Left ventricle myocardium superior (tissue), 1 donor: ENCODE measurements around the gene PP2D1. TPM values are rescaled to one million over a fixed set of nuclear protein-coding genes. Genes with fewer than 3 reads are reported as not detected.
"Not testable (repeated sequence)": the region's sequence is repeated elsewhere in the genome, so short reads cannot be mapped to it uniquely, and the experiment has no call there.

Source experiments
- ATAC-seq: fragments of 200-7000 bp; cut with Tn5 transposase; one replicate; pipeline ENCODE4 v1.9.1; 2020; ENCODE audit warnings: mild to moderate bottlenecking, moderate library complexity
- DNase-seq: peaks from one replicate; pipeline ENCODE4 v3.0.0-alpha.2; 2020
- intact Hi-C: fragments of 100-400 bp; cut with micrococcal nuclease; formaldehyde crosslinking; loops from one replicate; pipeline ENCODE4 v1.11.0; 2022
- total RNA-seq: library from RNA; stranded (reverse); fragmentation: NEBNext Ultra II Directional; extraction: Animal tissue kit (Norgen Biotek cat#: 25700); gene quantifications from one replicate; pipeline ENCODE4 v1.2.1, GENCODE V29; 2021
- donor health status: DM: no; HTN: yes; CAD: no; lungs with severe emphysema.

The PP2D1 gene
- total RNA-seq, 1 donor from 2014 or later: not detected

DNA sequence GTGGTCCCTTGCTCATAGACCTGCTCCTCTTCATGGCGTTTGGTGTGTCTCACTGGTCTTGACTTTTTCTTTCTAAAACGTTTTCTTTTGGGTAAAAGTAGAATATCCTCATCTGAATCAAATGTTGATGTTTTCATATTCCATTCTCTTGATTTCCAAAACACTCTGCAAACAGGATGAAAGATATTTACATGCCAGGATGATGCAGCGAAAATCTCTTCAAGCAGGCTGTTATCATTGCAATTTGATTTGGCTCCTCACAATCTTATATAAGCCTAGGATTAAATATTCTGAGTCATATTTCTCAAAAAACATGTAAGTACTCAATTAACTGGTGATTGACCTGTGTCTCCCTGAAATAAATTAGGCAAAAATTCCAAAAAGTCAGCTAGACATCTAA lies 10.1 kb downstream of the PP2D1 start:
- ATAC-seq (no peak), DNase-seq (no peak)
- intact Hi-C loops: no loop called here

DNA sequence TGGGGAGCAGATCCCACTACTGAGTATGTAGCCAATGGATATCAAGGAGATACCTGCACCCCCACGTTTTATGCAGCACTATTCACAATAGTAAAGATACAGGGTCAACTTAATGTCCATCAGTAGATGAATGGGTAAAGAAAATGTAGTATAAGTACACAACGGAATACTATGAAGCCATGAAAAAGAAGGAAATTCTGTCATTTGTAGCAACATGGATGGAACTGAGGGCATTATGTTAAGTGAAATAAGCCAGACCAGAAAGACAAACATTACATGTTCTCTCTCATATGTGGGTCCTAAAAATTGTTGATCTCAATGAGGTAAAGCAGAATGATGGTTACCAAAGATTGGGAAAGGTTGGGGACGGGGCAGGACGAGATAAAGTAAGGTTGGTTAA lies 14.6 kb downstream of the PP2D1 start:
- ATAC-seq (no peak), DNase-seq (no peak)
- intact Hi-C loops: no loop called here

DNA sequence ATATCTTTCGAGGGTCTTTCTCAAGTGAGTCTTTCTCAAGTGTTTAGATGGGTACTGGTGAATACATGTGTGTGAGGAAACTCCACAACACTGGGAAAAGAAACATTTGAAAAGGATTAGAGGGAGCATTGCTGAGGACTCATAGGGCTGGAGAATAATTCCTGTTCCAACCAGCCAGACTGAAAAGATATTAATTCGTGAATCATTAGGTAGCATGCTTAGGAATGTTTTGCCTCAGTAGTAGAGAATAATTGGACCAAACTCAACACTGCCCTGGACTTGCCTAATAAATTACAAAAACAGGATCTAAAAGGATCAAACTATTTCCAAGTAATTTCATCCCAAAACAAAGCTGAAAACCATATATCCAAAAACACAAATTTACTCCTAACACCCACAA lies 17.3 kb downstream of the PP2D1 start:
- DNase-seq (no peak), ATAC-seq (no peak)
- intact Hi-C loops: no loop called here

DNA sequence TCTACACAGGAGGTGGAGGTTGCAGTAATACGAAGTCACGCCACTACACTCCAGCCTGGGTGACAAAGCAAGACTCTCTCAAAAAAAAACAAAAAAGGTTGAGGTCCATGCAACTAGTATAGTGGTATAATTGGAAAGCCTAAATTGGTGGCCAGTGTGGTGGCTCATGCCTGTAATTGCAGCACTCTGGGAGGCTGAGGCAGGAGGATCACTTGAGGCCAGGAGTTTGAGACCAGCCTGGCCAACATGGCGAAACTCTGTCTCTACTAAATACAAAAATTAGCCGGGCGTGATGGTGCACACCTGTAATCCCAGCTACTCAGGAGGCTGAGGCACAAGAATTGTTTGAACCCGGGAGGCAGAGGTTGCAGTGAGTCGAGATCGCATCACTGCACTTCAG lies 23.2 kb downstream of the PP2D1 start:
- ATAC-seq, intact Hi-C loops, DNase-seq: not testable (repeated sequence)

DNA sequence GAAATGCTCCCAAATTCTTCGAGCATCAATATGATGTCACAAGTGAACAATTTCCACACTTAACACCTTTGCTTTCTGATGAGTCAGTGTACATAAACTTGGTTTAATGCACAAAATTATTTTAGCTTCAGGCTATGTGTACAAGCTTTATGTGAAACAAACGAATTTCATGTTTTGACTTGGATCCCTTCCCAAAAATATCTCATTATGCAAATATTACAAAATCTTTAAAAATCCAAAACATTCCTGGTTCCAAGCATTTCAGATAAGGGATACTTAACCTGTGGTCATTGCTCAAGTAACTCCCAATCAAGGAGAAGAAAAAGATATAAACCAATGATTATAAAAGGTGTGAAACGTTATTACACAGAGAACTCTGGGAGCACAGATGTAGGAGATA lies 40.0 kb downstream of the PP2D1 start:
- DNase-seq (no peak), ATAC-seq (no peak)
- intact Hi-C loops: no loop called here

DNA sequence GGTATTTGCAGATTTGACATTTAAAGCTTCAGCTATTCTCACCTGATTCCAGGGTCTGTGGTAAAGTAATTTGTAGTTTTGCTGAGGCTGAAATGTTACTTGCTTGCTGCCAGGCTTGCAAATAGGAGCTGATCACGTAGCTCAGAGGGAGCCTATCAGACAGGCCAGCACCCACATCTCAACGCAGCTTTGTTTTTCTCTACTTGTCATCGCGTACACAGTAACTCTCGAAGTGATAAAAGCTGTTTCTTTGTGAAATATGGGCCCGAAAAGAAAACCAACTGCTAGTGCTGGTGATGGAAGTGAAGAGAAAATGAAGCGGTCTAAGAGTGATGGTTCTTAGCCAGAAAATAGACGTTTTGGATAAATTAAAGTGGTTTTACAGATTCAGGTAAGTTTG lies 41.7 kb downstream of the PP2D1 start:
- peak; percentile 83 for ATAC-seq
- intact Hi-C loops: no loop called here
- no peak for DNase-seq

DNA sequence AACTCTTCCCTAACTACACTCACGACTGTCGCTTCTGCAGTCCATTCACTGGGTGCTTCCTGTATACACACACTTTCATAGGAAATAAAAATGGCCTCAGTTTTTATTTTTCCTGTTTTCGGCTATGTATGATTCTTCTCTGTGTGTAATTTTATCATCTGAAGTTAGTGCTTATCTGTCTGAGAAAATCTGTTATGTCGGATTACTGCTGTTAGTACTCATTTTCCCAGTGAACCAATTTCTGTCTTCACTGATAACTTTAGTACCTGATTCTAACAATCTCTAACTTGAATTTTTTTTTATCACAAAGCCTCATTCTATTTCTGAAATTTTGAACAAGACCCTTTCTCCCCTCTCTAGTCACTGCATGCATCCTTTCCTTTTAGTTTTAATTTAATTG lies 44.3 kb downstream of the PP2D1 start:
- ATAC-seq (no peak), DNase-seq (no peak)
- intact Hi-C loops: no loop called here

DNA sequence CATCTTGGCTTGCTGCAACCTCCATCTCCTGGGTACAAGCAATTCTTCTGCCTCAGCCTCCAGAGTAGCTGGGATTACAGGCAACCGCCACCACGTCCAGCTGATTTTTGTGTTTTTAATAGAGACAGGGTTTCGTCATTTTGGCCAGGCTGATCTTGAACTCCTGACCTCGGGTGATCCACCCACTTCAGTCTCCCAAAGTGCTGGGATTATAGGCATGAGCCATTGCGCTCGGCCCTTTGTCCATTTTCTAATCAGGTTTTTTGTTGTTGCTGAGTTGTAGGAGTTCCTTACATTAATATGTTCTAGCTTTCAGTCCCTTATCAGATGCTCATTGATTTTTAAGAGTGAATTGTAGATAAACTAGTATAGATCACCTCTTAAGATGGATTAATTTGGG lies 44.9 kb downstream of the PP2D1 start:
- no peak for DNase-seq
- intact Hi-C loops: no loop called here
- no peak for ATAC-seq

DNA sequence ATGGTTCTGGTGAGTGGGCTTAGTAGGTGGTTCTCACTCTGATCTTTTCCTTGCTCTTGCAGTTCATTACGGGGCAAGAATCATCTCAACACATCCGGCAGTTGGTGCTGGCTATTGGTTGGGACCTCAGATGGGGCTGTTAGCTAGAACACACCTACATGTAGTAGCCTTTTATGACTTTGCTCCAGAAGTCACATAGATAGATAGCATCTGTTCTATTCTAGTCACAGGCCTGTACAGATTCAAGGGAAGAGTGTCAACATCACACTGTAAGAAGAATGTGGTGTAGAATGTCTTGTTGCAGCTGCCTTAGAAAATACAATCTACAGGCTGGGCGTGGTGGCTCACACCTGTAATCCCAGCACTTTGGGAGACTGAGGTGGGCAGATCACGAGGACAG lies 50.1 kb downstream of the PP2D1 start:
- intact Hi-C loops: no loop called here
- DNase-seq (no peak), ATAC-seq (peak; percentile 77)

DNA sequence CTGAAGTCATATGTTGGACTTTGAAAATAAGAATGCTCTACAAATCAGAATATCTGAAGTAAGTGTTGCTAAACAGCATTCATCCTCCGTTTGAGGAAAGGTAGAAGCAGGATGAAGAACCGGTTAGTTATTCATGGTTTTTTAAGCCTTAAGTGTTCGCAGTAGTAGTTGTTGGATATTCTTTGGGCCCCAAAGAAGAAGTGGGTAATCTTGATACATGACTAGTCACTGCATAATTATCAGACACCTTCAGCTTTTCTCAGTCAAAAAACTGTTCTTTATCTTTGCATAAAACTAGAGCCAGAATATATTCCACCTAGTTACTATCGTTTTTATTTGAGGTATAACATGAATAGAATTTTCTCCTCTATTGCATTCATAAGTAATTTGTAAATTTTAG lies 51.4 kb downstream of the PP2D1 start:
- no peak for DNase-seq
- intact Hi-C loops: no loop called here

DNA sequence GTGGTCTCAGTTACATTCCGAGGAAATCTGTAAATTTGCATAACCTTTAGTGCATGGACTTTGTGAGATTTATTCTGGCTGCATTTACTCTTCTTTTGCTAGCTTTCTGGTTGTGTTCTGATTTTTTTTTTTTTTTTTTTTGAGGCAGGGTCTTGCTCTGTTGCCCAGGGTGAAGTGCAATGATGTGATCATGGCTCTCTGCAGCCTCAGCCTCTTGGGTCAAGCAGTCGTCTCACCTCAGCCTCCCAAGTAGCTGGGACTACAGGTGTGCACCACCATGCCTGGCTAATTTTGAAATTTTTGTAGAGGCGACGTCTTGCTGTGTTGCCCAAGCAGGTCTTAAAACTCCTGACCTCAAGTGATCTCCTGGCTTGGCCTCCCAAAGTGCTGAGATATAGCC lies 52.6 kb downstream of the PP2D1 start:
- ATAC-seq: no peak
- intact Hi-C loops: no loop called here
- DNase-seq: no peak

More for the DNA sequence above, 51.4 kb downstream of the PP2D1 start:
- ATAC-seq: no peak

DNA sequence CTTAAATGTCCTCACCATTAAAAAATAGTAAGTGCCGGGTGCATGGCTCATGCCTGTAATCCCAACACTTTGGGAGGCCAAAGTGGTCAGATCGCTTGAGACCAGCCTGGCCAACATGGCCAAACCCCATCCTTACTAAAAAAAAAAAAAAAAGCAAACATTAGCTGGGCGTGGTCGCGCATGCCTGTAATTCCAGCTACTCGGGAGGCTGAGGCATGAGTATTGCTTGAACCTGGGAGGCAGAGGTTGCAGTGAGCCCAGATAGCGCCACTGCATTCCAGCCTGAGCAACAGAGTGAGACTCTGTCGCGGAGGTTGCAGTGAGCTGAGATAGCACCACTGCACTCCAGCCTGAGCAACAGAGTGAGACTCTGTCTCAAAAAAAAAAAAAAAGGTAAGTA lies 54.7 kb downstream of the PP2D1 start:
- ATAC-seq, DNase-seq, intact Hi-C loops: not testable (repeated sequence)

DNA sequence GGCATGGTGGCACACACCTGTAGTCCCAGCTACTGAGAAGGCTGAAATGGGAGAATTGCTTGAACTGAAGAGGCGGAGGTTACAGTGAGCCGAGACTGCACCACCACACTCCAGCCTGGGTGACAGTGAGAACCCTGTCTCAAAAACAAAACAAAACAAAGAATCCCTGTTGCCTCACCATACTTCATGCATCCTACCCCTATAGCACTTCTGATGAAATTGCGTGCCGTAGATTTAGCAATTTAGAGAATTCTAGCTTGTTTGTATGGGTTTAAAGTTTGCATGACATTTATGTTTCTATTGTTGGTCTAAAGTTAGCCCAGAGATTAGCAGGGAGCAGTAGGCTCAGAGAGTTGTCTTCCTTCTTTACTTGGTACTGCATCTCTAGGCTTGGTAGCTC lies 57.4 kb downstream of the PP2D1 start:
- ATAC-seq: no peak

DNA sequence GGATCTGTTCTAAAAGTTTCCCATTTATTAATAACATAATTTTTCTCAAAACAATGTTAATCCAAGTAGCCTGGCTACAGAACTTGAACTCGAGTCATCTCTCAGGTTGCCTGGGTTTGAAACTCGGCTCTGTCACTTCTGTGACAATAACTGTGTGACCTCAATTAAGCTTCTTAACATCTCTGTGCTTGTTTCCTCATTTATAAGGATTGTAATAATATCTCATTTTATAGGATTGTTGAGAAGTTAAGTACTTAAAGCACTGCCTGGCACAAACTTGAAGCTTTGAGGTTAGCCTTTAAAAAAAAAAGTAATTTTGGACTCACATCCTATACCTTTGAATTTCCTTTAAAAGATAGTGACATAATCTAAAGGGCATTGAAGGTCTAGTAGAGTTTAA lies 61.7 kb downstream of the PP2D1 start:
- ATAC-seq: no peak
- no peak for DNase-seq
- intact Hi-C loops: no loop called here

More for the DNA sequence above, 57.4 kb downstream of the PP2D1 start:
- DNase-seq: no peak
- intact Hi-C loops: no loop called here

DNA sequence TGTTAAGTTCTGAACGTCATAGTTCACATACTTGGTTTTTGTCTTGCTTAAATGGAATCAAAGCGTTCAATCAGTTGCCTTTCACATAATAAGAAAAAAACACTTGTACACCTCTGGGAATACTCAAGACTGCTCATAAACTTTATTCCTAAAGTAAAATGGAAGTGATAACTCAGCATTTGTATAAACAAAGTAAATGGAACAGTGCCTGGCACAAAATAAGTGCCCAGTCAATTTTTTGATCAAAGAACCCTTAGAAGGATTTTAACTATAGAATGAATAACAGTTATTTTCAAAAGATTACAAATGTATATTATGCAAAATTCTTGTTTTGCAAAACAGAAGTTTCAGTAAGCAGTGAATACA lies 63.9 kb downstream of the PP2D1 start:
- intact Hi-C loops: no loop called here
- ATAC-seq (no peak), DNase-seq (no peak)

DNA sequence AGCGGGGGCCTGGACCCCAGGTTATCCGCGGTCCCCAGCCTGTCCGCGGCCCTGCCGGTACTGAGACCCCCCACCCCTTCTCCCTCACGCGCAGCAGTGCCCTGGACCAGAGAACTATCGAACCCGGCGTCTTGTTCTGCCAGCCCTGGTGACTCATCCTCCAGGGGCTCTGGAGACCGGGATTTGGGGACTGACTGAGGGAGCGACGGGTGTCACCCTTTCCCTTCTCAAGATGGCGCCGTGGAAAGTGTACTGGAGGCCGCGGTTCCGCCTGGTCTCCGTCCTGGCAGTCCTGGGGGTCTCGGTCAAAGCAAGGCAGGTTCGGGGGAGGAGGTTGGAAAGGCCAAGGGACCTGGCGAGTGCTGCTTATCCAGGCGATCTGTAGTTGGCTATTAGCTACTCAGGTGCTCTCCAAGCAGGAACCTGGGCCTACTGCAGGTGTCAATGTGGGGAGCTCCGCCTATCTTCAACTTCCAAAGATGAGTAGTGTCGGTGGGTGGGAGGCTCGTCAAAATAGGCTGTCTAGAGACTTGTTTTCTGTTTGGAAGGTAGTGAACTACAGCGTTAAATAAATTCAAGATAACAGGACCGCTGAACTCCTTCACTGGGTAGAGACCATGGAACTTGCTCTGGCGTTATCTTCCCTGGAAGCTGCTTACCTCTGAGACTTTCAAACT lies 64.4 kb downstream of the PP2D1 start:
- no peak for DNase-seq
- intact Hi-C loops: no loop called here
- ATAC-seq: peak; percentile 47

DNA sequence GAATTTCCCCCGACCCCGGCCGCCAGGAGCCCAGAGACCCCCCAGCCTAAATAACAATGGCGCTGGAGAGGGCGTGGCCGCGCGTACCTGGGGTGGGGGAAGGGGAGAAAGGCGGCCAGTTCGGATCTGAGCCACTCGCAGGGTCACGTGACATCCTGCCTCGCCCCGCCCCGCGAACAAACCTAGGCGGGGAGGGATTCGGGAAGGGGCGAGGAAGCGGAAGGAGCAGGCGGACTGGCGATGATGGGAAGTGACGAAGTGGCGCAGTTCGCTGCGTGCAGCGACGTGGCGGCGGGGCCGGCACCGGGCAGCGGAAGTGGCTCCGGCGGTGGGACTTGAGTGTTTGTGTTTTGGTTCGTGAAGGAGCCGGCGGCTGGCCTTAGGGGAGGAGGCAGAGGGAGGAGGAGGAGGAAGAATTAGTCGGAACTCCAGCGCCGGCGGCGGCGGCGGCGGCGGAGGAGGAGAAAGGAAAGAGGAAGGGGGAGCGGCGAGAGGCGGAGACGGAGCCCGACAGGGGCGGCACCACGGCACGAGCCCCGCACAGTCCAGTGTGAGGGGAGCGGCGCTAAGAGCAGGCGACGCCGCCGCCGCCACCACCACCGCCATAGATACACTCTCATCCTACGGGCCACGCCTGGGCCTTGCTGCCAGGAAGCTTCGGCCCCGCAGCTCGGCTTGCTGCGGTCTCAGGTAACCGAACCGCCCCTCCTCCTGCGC lies 65.1 kb downstream of the PP2D1 start, which contains the start of gene RAB5A:
Gene RAB5A (plus strand): TSS at position 266 of the 717 bp plus-strand sequence. CDS start 3,802 bp downstream, outside the sequence.
- DNase-seq: peak; percentile 97
- ATAC-seq: peak; percentile 98
- intact Hi-C loops: no loop called here

DNA sequence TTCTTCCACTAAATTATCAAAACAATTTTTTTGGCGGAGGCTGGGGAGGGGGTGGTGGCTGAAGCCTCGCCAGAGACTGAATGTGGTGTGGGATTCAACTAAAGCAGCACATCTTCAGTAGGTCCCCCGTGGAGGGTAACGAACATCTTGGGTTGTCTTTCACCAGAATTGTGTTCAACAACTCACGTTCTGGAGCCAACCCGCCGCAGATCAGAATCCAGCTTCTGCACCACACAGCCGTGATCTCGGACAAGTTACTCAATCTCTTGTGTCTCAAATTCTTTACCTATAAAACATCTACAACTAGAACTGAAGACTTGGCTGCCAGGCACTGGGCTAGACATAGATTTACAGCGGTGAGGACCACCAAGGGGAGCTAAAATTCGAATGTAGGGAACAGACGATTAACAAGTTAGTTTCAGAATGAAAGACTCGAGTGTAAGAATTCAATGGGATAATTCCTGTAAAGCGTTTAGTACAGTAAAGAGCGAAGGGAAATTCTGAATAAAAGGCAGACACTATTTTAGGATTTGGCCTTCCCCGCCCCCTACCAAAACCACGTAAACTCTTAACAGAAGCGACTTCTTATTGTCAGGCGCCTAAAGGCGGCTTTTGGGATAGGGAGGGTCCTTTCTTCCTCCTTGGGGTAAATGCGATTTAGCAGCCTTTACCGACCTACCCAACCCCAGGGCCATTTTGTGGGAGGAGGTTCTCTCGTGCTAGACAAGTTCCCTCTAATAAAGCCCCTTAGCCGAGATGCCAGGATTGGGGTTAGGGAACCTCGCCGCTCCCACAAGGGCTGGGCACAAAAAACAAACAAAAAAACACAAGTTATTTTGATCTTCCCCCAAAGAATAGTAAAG lies 65.9 kb downstream of the PP2D1 start:
- intact Hi-C loops: no loop called here
- peak; percentile 5 for ATAC-seq
- DNase-seq: no peak

DNA sequence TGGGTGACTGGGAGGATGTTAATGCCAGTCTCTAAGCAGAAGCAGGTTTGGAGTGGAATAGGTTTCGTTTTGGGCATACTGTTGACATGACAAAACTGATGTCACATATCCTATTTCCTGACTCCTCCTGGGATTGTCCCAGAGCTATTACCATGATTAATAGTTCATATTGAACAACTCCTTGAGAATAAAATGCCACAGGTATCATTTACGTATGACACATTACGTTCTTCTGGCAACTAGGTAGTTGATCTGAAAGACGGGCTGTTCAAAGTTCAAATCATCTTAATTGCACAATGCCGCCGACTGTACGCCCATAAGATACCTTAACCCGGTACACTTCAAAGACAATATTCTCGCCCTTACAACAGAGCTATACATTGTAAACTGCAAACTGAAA lies 66.5 kb downstream of the PP2D1 start:
- intact Hi-C loops: no loop called here
- ATAC-seq: no peak
- no peak for DNase-seq

DNA sequence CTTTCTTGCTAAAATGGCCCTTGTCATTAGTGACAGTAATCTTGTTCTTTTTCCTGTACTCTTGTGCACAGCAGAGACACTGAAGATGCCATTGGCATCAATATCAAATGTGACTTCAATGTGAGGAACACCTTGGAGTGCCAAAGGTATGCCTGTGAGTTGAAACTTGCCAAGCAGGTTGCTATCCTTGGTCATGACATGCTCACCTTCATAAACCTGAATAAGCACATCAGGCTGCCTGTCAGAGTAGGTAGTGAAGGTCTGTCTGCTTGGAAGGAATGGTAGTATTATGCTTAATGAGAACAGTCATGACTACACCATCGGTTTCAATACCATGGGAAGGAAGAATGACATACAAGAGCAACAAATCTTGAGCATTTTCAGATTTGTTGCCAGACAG lies 71.4 kb downstream of the PP2D1 start:
- intact Hi-C loops: no loop called here
- ATAC-seq: no peak
- DNase-seq: no peak
